ENCODE data around the gene ADAMTS12.

GRCh38 chr5:33824516-33825195, 67.1 kb downstream of the ADAMTS12 start:
- no peak for TF ChIP-seq CTCF (IDR thresholded peaks at IDR 0.05)
- TF ChIP-seq POLR2A (IDR thresholded peaks at IDR 0.05; ENCODE audit: low read depth) = no peak
